ENCODE measurements around the gene CHMP5.

CHMP5 gene

GRCh38 chr9:33273266-33273971, 8.6 kb downstream of the CHMP5 start:
- in situ Hi-C loops (cut with MboI; ENCODE audit: low sequenced_read_pairs), result no loop called here

GRCh38 chr9:33273972-33274328, 9.1 kb downstream of the CHMP5 start:
- in situ Hi-C loops (cut with MboI; ENCODE audit: low sequenced_read_pairs), result no loop called here

- in situ Hi-C loops (cut with MboI; ENCODE audit: low sequenced_read_pairs), result no loop called here
Observed at GRCh38 chr9:33277484-33277883, 12.6 kb downstream of the CHMP5 start.

- in situ Hi-C loops (cut with MboI; ENCODE audit: low sequenced_read_pairs), result no loop called here
Observed at GRCh38 chr9:33285502-33285901, 20.7 kb downstream of the CHMP5 start.

GRCh38 chr9:33287087-33287490, 22.2 kb downstream of the CHMP5 start:
- in situ Hi-C loops (cut with MboI; ENCODE audit: low sequenced_read_pairs), result no loop called here

GRCh38 chr9:33288235-33288634, 23.4 kb downstream of the CHMP5 start:
- in situ Hi-C loops (cut with MboI; ENCODE audit: low sequenced_read_pairs), result no loop called here

GRCh38 chr9:33288828-33289483, 24.1 kb downstream of the CHMP5 start:
- in situ Hi-C loops (cut with MboI; ENCODE audit: low sequenced_read_pairs), result no loop called here

- in situ Hi-C loops (cut with MboI; ENCODE audit: low sequenced_read_pairs), result no loop called here
Observed at GRCh38 chr9:33289496-33289895, 24.6 kb downstream of the CHMP5 start.

- in situ Hi-C loops (cut with MboI; ENCODE audit: low sequenced_read_pairs), result no loop called here
Observed at GRCh38 chr9:33289936-33290246, 25.0 kb downstream of the CHMP5 start.

- in situ Hi-C loops (cut with MboI; ENCODE audit: low sequenced_read_pairs), result no loop called here
Observed at GRCh38 chr9:33290247-33291030, 25.6 kb downstream of the CHMP5 start, which contains the start of gene NFX1. Gene NFX1, plus strand, starts transcription at chr9:33290516. Its CDS starts 57 bp downstream, at chr9:33290573.

GRCh38 chr9:33291031-33291397, 26.2 kb downstream of the CHMP5 start:
- in situ Hi-C loops (cut with MboI; ENCODE audit: low sequenced_read_pairs), result no loop called here

GRCh38 chr9:33291901-33292300, 27.1 kb downstream of the CHMP5 start:
- in situ Hi-C loops (cut with MboI; ENCODE audit: low sequenced_read_pairs), result no loop called here

GRCh38 chr9:33293782-33294181, 28.9 kb downstream of the CHMP5 start:
- in situ Hi-C loops (cut with MboI; ENCODE audit: low sequenced_read_pairs), result no loop called here

- in situ Hi-C loops (cut with MboI; ENCODE audit: low sequenced_read_pairs), result no loop called here
Observed at GRCh38 chr9:33294670-33295432, 30.0 kb downstream of the CHMP5 start.

GRCh38 chr9:33295571-33295970, 30.7 kb downstream of the CHMP5 start:
- in situ Hi-C loops (cut with MboI; ENCODE audit: low sequenced_read_pairs), result no loop called here

GRCh38 chr9:33297432-33297831, 32.6 kb downstream of the CHMP5 start:
- in situ Hi-C loops (cut with MboI; ENCODE audit: low sequenced_read_pairs), result no loop called here

GRCh38 chr9:33300546-33300945, 35.7 kb downstream of the CHMP5 start:
- in situ Hi-C loops (cut with MboI; ENCODE audit: low sequenced_read_pairs), result no loop called here

- in situ Hi-C loops (cut with MboI; ENCODE audit: low sequenced_read_pairs), result no loop called here
Observed at GRCh38 chr9:33304362-33304761, 39.5 kb downstream of the CHMP5 start.

GRCh38 chr9:33306037-33306436, 41.2 kb downstream of the CHMP5 start:
- in situ Hi-C loops (cut with MboI; ENCODE audit: low sequenced_read_pairs), result no loop called here

- in situ Hi-C loops (cut with MboI; ENCODE audit: low sequenced_read_pairs), result no loop called here
Observed at GRCh38 chr9:33307067-33307466, 42.2 kb downstream of the CHMP5 start.

GRCh38 chr9:33309903-33310302, 45.1 kb downstream of the CHMP5 start:
- in situ Hi-C loops (cut with MboI; ENCODE audit: low sequenced_read_pairs), result no loop called here

All from HL-60/S4 treated with phorbol 12-myristate 13-acetate at 8.2 ng/mL for 4 days and 3 days (cell line).